PC-3 (cell line): ENCODE results near the gene PGAP2.

ENCODE experiments used
- CTCF ChIP-seq: fragments of 300-600 bp; sonication (generic); conservative IDR thresholded peaks from 2 replicates; pipeline ENCODE4 v1.5.1; 2017; ENCODE audit warnings: antibody characterized with exemption, low read depth, mild to moderate bottlenecking, low read length
- EZH2 ChIP-seq: fragments of 300-600 bp; sonication (generic); IDR thresholded peaks from one replicate; pipeline ENCODE4 v1.6.1; 2017; ENCODE audit warnings: antibody characterized with exemption, mild to moderate bottlenecking, low read length; ENCODE audit not compliant: unreplicated experiment
- EZH2phosphoT487 ChIP-seq: fragments of 300-600 bp; sonication (generic); IDR thresholded peaks from 2 replicates; pipeline ENCODE4 v1.6.1; 2018; ENCODE audit warnings: mild to moderate bottlenecking, antibody characterized with exemption, low read length, borderline replicate concordance

DNA sequence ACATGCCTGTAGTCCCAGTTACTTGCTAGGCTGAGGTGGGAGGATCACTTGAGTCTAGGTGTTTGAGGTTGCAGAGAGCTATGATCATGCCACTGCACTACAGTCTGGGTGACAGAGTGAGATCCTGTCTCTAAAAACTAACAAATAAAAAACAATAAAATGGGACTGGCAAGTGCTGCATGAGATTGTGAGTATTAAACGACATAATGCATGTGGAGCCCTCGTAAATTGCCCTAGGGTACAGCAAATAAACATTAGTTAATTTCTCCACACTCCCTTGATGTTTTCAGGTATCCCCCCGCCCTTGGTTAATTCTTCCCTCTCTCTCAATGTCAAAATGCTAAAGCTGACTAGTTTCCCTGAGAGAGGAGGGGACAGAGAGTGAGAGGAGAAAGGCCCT is 37.3 kb downstream of the PGAP2 start:
- no peak for TF ChIP-seq CTCF
- TF ChIP-seq EZH2, result no peak
- TF ChIP-seq EZH2phosphoT487, result no peak
